Stimulated activated CD4-positive, alpha-beta T cell treated with anti-CD3 and anti-CD28 coated beads, Interleukin-2, amount 100 ng/mL, for 4 hours (primary cell): ENCODE measurements around the gene DDX24.

ENCODE experiments used
- DNase-seq: peaks from one replicate; pipeline ENCODE4 v3.0.0-alpha.2; 2020; ENCODE audit warnings: low read depth

Gene DDX24

GRCh38 chr14:94010625-94011024 lies 70.4 kb downstream of the DDX24 start:
- no peak for DNase-seq

GRCh38 chr14:94009767-94010166 lies 71.2 kb downstream of the DDX24 start:
- DNase-seq = no peak

GRCh38 chr14:94008234-94008633 lies 72.8 kb downstream of the DDX24 start:
- no peak for DNase-seq

- no peak for DNase-seq
These were observed 75.5 kb downstream of the DDX24 start for GRCh38 chr14:94005324-94006073.

- DNase-seq = no peak
These were observed 77.0 kb downstream of the DDX24 start for GRCh38 chr14:94004015-94004414.

GRCh38 chr14:94003397-94003796 lies 77.6 kb downstream of the DDX24 start:
- DNase-seq = no peak

- peak; percentile 45 for DNase-seq
These were observed 79.3 kb downstream of the DDX24 start for GRCh38 chr14:94001501-94002396.

- no peak for DNase-seq
These were observed 80.0 kb downstream of the DDX24 start for GRCh38 chr14:94001016-94001415.

GRCh38 chr14:94000267-94000666 lies 80.7 kb downstream of the DDX24 start:
- no peak for DNase-seq

- DNase-seq = no peak
These were observed 81.4 kb downstream of the DDX24 start for GRCh38 chr14:93999573-93999972.

GRCh38 chr14:93998871-93999403 lies 82.1 kb downstream of the DDX24 start:
- DNase-seq = no peak
